H9 (cell line): ENCODE measurements around the gene OR2A5. TPM values are rescaled to one million over a fixed set of nuclear protein-coding genes. Genes with fewer than 3 reads are reported as not detected.

Experiments
- DNase-seq: peaks from one replicate; pipeline ENCODE4 v3.0.0-alpha.2; 2017
- H2AFZ ChIP-seq: one replicate; pipeline ENCODE4 v1.6.1; 2013; ENCODE audit warnings: mild to moderate bottlenecking, low read length, control low read depth, moderate library complexity
- H2AK5ac ChIP-seq: 2 replicates; pipeline ENCODE4 v1.6.1; 2013; ENCODE audit warnings: low read length, control low read depth, mixed read lengths; ENCODE audit not compliant: insufficient read length
- H2BK120ac ChIP-seq: one replicate; pipeline ENCODE4 v1.6.1; 2013; ENCODE audit warnings: low read depth, mild to moderate bottlenecking, low read length, control low read depth, inconsistent platforms; ENCODE audit not compliant: poor library complexity, severe bottlenecking
- H2BK12ac ChIP-seq: 2 replicates; pipeline ENCODE4 v1.6.1; 2013; ENCODE audit warnings: low read length, control low read depth, mixed read lengths, low read depth; ENCODE audit not compliant: insufficient read length
- H2BK15ac ChIP-seq: 2 replicates; pipeline ENCODE4 v1.6.1; 2013; ENCODE audit warnings: low read depth, low read length, control low read depth
- H2BK20ac ChIP-seq: one replicate; pipeline ENCODE4 v1.6.1; 2013; ENCODE audit warnings: low read depth, mild to moderate bottlenecking, low read length, control low read depth, inconsistent platforms; ENCODE audit not compliant: poor library complexity, severe bottlenecking
- H2BK5ac ChIP-seq: 2 replicates; pipeline ENCODE4 v1.6.1; 2013; ENCODE audit warnings: low read length, control low read depth, mixed read lengths; ENCODE audit not compliant: insufficient read length
- H3K14ac ChIP-seq: 2 replicates; pipeline ENCODE4 v1.6.1; 2013; ENCODE audit warnings: low read length, control low read depth; ENCODE audit not compliant: insufficient read depth
- H3K18ac ChIP-seq: 2 replicates; pipeline ENCODE4 v1.6.1; 2013; ENCODE audit warnings: low read depth, mild to moderate bottlenecking, mixed read lengths, low read length, control low read depth; ENCODE audit not compliant: insufficient read length
- H3K23ac ChIP-seq: 2 replicates; pipeline ENCODE4 v1.6.1; 2013; ENCODE audit warnings: low read length, control low read depth, mixed read lengths, low read depth; ENCODE audit not compliant: insufficient read length
- H3K23me2 ChIP-seq: 2 replicates; pipeline ENCODE4 v1.6.1; 2013; ENCODE audit warnings: low read depth, mild to moderate bottlenecking, mixed read lengths, low read length, control low read depth; ENCODE audit not compliant: insufficient read length, poor library complexity, severe bottlenecking
- H3K27ac ChIP-seq: 2 replicates; pipeline ENCODE4 v1.5.1; 2013; ENCODE audit warnings: low read length, control low read depth, mixed read lengths, low read depth; ENCODE audit not compliant: insufficient read length
- H3K27me3 ChIP-seq: 2 replicates; pipeline ENCODE4 v1.6.1; 2013; ENCODE audit warnings: low read length, control low read depth, inconsistent platforms; ENCODE audit not compliant: insufficient read depth
- H3K4ac ChIP-seq: 2 replicates; pipeline ENCODE4 v1.6.1; 2013; ENCODE audit warnings: low read depth, mild to moderate bottlenecking, control low read depth, inconsistent platforms, low read length, moderate library complexity
- H3K4me1 ChIP-seq: 2 replicates; pipeline ENCODE4 v1.6.1; 2013; ENCODE audit warnings: low read length, control low read depth, inconsistent platforms; ENCODE audit not compliant: insufficient read depth
- H3K4me2 ChIP-seq: 2 replicates; pipeline ENCODE4 v1.6.1; 2013; ENCODE audit warnings: low read length, control low read depth, mixed read lengths; ENCODE audit not compliant: insufficient read length, insufficient read depth
- H3K56ac ChIP-seq: 2 replicates; pipeline ENCODE4 v1.6.1; 2013; ENCODE audit warnings: low read depth, mild to moderate bottlenecking, mixed read lengths, low read length, control low read depth; ENCODE audit not compliant: insufficient read length
- H3K79me1 ChIP-seq: 2 replicates; pipeline ENCODE4 v1.6.1; 2013; ENCODE audit warnings: low read depth, mild to moderate bottlenecking, moderate library complexity, low read length, control low read depth, inconsistent platforms; ENCODE audit not compliant: insufficient read depth, poor library complexity, severe bottlenecking
- H3K79me2 ChIP-seq: 2 replicates; pipeline ENCODE4 v1.6.1; 2013; ENCODE audit warnings: low read length, control low read depth, inconsistent platforms; ENCODE audit not compliant: insufficient read depth
- H3K9ac ChIP-seq: 2 replicates; pipeline ENCODE4 v1.6.1; 2013; ENCODE audit warnings: low read length, control low read depth, mixed read lengths; ENCODE audit not compliant: insufficient read length; ENCODE audit errors: extremely low read depth
- H3K9me3 ChIP-seq: one replicate; pipeline ENCODE4 v1.6.1; 2013; ENCODE audit warnings: low read depth, low read length, inconsistent platforms; ENCODE audit not compliant: control insufficient read depth
- H3T11ph ChIP-seq: one replicate; pipeline ENCODE4 v1.6.1; 2013; ENCODE audit warnings: mild to moderate bottlenecking, low read length, control low read depth, inconsistent platforms
- H4K20me1 ChIP-seq: one replicate; pipeline ENCODE4 v1.6.1; 2013; ENCODE audit not compliant: control insufficient read depth, insufficient read length, insufficient read depth
- H4K5ac ChIP-seq: 2 replicates; pipeline ENCODE4 v1.6.1; 2013; ENCODE audit warnings: low read depth, mild to moderate bottlenecking, mixed read lengths, low read length, control low read depth; ENCODE audit not compliant: insufficient read length
- H4K8ac ChIP-seq: replicated peaks from 2 replicates; pipeline ENCODE4 v1.6.1; 2013; ENCODE audit warnings: low read length, control low read depth, mixed read lengths, low read depth; ENCODE audit not compliant: insufficient read length
- H4K91ac ChIP-seq: 2 replicates; pipeline ENCODE4 v1.6.1; 2013; ENCODE audit warnings: low read depth, mild to moderate bottlenecking, moderate library complexity, mixed read lengths, low read length, control low read depth; ENCODE audit not compliant: insufficient read length
- H3K27ac Mint-ChIP-seq, 3 experiments: 2 replicates in 2 of 3; 3 replicates in 1 of 3; pipeline ENCODE4 v1.8.0; 2020 to 2021; ENCODE audit warnings: mixed read lengths in 3 of 3, mild to moderate bottlenecking in 1 of 3, moderate library complexity in 1 of 3
- H3K27me3 Mint-ChIP-seq: 2 replicates; pipeline ENCODE4 v1.8.0; 2021; ENCODE audit warnings: low read depth, mild to moderate bottlenecking, moderate library complexity, mixed read lengths
- H3K36me3 Mint-ChIP-seq, 3 experiments: 2 replicates in 2 of 3; 3 replicates in 1 of 3; pipeline ENCODE4 v1.8.0; 2020 to 2021; ENCODE audit warnings: low read depth in 3 of 3, mixed read lengths in 3 of 3; ENCODE audit not compliant: insufficient read depth in 1 of 3
- H3K4me1 Mint-ChIP-seq, 2 experiments: 2 replicates each; pipeline ENCODE4 v1.8.0; 2020; ENCODE audit warnings: mixed read lengths in 2 of 2
- H3K4me3 Mint-ChIP-seq, 2 experiments: 2 replicates in 1 of 2; 3 replicates in 1 of 2; pipeline ENCODE4 v1.8.0; 2020 to 2021; ENCODE audit warnings: mild to moderate bottlenecking in 2 of 2, mixed read lengths in 2 of 2, moderate library complexity in 1 of 2
- H3K9me3 Mint-ChIP-seq, 2 experiments: 2 replicates in 1 of 2; 3 replicates in 1 of 2; pipeline ENCODE4 v1.8.0; 2020; ENCODE audit warnings: mild to moderate bottlenecking in 2 of 2, mixed read lengths in 2 of 2, moderate library complexity in 1 of 2
- total RNA-seq: library from RNA; stranded (reverse); gene quantifications from 2 replicates; pipeline ENCODE4 v1.2.1, GENCODE V29; 2021
- TF ChIP-seq, protein P1 (sequence below): fragments of 200-600 bp; sonication (generic); conservative IDR thresholded peaks from 3 replicates; pipeline ENCODE4 v1.8.0; 2021; ENCODE audit warnings: antibody characterized with exemption, mild to moderate bottlenecking

OR2A5 gene
- total RNA-seq, 1 experiment from 2014 or later: not detected

DNA sequence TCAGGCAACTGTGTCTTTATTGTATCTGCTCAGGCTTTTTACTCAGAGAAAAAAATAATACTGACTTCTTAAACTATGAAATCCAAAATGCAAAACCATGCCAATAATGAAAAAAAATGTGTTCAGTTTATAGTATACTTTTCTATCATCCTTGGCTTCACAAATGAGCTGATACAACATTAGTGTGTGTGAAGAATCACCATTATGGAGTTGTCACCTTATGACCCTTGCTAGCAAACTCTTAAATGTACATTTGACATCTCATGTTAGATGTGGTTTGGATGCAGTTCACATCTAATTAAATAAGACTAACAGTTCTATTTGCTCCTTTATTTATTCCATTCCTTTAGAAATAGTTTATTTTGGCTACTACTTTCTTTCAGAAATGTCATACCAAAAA is 56.5 kb downstream of the OR2A5 start:
- no peak overlapping the region for H3K4me3 Mint-ChIP-seq
- Histone ChIP-seq H3K79me1 (no peaks in the 10 kb centered on the region), H2BK120ac (no peak overlapping the region), H2BK15ac (no peak overlapping the region), H2BK5ac (no peak overlapping the region), H4K5ac (no peak overlapping the region), H4K91ac (no peak overlapping the region), H2BK12ac (no peak overlapping the region), H3K9ac (no peak overlapping the region), H3K18ac (no peak overlapping the region), H3K9me3 (no peaks in the 10 kb centered on the region), H2AFZ (no peak overlapping the region), H4K20me1 (no peaks in the 10 kb centered on the region), H3K23me2 (no peaks in the 10 kb centered on the region), H3K27ac (no peak overlapping the region), H4K8ac (no peak overlapping the region), H3K27me3 (no peaks in the 10 kb centered on the region), H3K14ac (no peak overlapping the region), H3T11ph (no peak overlapping the region), H3K4me1 (no peaks in the 10 kb centered on the region; the same call in 1 of the 2 replicates), H3K4me2 (no peak overlapping the region), H3K23ac (no peak overlapping the region), H3K56ac (no peak overlapping the region), H3K79me2 (no peaks in the 10 kb centered on the region), H2AK5ac (no peak overlapping the region), H3K4ac (no peak overlapping the region), H2BK20ac (no peak overlapping the region)
- H3K36me3 Mint-ChIP-seq: no peaks in the 10 kb centered on the region
- no peaks in the 10 kb centered on the region for H3K9me3 Mint-ChIP-seq
- no peaks in the 10 kb centered on the region for H3K27me3 Mint-ChIP-seq
- H3K27ac Mint-ChIP-seq: no peak overlapping the region
- TF ChIP-seq, protein P1, sequence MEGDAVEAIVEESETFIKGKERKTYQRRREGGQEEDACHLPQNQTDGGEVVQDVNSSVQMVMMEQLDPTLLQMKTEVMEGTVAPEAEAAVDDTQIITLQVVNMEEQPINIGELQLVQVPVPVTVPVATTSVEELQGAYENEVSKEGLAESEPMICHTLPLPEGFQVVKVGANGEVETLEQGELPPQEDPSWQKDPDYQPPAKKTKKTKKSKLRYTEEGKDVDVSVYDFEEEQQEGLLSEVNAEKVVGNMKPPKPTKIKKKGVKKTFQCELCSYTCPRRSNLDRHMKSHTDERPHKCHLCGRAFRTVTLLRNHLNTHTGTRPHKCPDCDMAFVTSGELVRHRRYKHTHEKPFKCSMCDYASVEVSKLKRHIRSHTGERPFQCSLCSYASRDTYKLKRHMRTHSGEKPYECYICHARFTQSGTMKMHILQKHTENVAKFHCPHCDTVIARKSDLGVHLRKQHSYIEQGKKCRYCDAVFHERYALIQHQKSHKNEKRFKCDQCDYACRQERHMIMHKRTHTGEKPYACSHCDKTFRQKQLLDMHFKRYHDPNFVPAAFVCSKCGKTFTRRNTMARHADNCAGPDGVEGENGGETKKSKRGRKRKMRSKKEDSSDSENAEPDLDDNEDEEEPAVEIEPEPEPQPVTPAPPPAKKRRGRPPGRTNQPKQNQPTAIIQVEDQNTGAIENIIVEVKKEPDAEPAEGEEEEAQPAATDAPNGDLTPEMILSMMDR: no peak
- H3K4me1 Mint-ChIP-seq: no peaks in the 10 kb centered on the region
- no peak for DNase-seq

Other genes with a start within 250 kb of the OR2A5 start
- 43.9 and 46.8 TPM in 2 replicates for gene TCAF1, start 146.8 kb upstream of the OR2A5 start, total RNA-seq
- gene OR2F2, start 113.7 kb upstream of the OR2A5 start, total RNA-seq: not detected in 2 replicates
- not detected in 2 replicates for gene OR2F1, start 94.1 kb upstream of the OR2A5 start, total RNA-seq
- not detected in 2 replicates for gene OR6B1, start 48.6 kb upstream of the OR2A5 start, total RNA-seq
- gene OR2A25, start 20.9 kb downstream of the OR2A5 start, total RNA-seq: 0.13 TPM in 1 of 2 replicates, not detected in the other
- gene OR2A12, start 37.3 kb downstream of the OR2A5 start, total RNA-seq: not detected in 2 replicates
- not detected in 2 replicates for gene OR2A2, start 60.6 kb downstream of the OR2A5 start, total RNA-seq
- not detected in 2 replicates for gene OR2A14, start 74.2 kb downstream of the OR2A5 start, total RNA-seq
- gene CTAGE4, start 134.5 kb downstream of the OR2A5 start, total RNA-seq: 4.8 and 6.2 TPM in 2 replicates
- gene ARHGEF35, start 146.9 kb downstream of the OR2A5 start, total RNA-seq: 18.6 and 19.2 TPM in 2 replicates
- gene OR2A42, start 190.7 kb downstream of the OR2A5 start, total RNA-seq: not detected in 2 replicates
- gene OR2A7, start 215.8 kb downstream of the OR2A5 start, total RNA-seq: 1.6 and 2.5 TPM in 2 replicates
- 4.9 and 5.1 TPM in 2 replicates for gene CTAGE8, start 220.3 kb downstream of the OR2A5 start, total RNA-seq